ENCODE measurements around the gene ERC2. TPM values are rescaled to one million over a fixed set of nuclear protein-coding genes. Genes with fewer than 3 reads are reported as not detected.

ERC2 gene
- total RNA-seq, 1 donor from 2014 or later = under 0.01 TPM

GRCh38 chr3:56488812-56489600, 20.7 kb upstream of the ERC2 start:
- DNase-seq (ENCODE audit: low read depth) = peak; percentile 10
- H3K36me3 ChIP-seq (ENCODE audit: control insufficient read depth, insufficient read depth, low read length) = no peaks in the 10 kb centered on the region
- no peak overlapping the region for H3K4me3 ChIP-seq (ENCODE audit: low read depth, low read length)
- peaks cover 1% of the 10 kb centered on the region for H3K27me3 ChIP-seq (ENCODE audit: control insufficient read depth, insufficient read depth, low read length)
- FAIRE-seq = no peak
- no peak for TF ChIP-seq CTCF (IDR thresholded peaks at IDR 0.05; ENCODE audit: insufficient read depth, low read length, severe bottlenecking)

GRCh38 chr3:56484525-56485032, 16.3 kb upstream of the ERC2 start:
- Histone ChIP-seq H3K36me3 (ENCODE audit: control insufficient read depth, insufficient read depth, low read length) (no peaks in the 10 kb centered on the region), H3K4me3 (ENCODE audit: low read depth, low read length) (no peak overlapping the region), H3K27me3 (ENCODE audit: control insufficient read depth, insufficient read depth, low read length) (peaks cover 1% of the 10 kb centered on the region)
- FAIRE-seq (no peak), DNase-seq (ENCODE audit: low read depth) (no peak)
- no peak for TF ChIP-seq CTCF (IDR thresholded peaks at IDR 0.05; ENCODE audit: insufficient read depth, low read length, severe bottlenecking)

- Histone ChIP-seq H3K4me3 (ENCODE audit: low read depth, low read length) (no peak overlapping the region), H3K36me3 (ENCODE audit: control insufficient read depth, insufficient read depth, low read length) (no peaks in the 10 kb centered on the region), H3K27me3 (ENCODE audit: control insufficient read depth, insufficient read depth, low read length) (peaks cover 1% of the 10 kb centered on the region)
- FAIRE-seq (no peak), DNase-seq (ENCODE audit: low read depth) (no peak)
- no peak for TF ChIP-seq CTCF (IDR thresholded peaks at IDR 0.05; ENCODE audit: insufficient read depth, low read length, severe bottlenecking)
These were observed 15.9 kb upstream of the ERC2 start for GRCh38 chr3:56484122-56484521.

GRCh38 chr3:56477646-56478045, 9.4 kb upstream of the ERC2 start:
- no peak for DNase-seq (ENCODE audit: low read depth)
- no peaks in the 10 kb centered on the region for H3K27me3 ChIP-seq (ENCODE audit: control insufficient read depth, insufficient read depth, low read length)
- no peak for FAIRE-seq

GRCh38 chr3:56476771-56477170, 8.5 kb upstream of the ERC2 start:
- DNase-seq (ENCODE audit: low read depth) (no peak), FAIRE-seq (no peak)
- no peak for TF ChIP-seq CTCF (IDR thresholded peaks at IDR 0.05; ENCODE audit: insufficient read depth, low read length, severe bottlenecking)
- no peaks in the 10 kb centered on the region for H3K27me3 ChIP-seq (ENCODE audit: control insufficient read depth, insufficient read depth, low read length)
- no peaks in the 10 kb centered on the region for H3K36me3 ChIP-seq (ENCODE audit: control insufficient read depth, insufficient read depth, low read length)
- H3K4me3 ChIP-seq (ENCODE audit: low read depth, low read length) = no peak overlapping the region

More at GRCh38 chr3:56477646-56478045, 9.4 kb upstream of the ERC2 start:
- no peak overlapping the region for H3K4me3 ChIP-seq (ENCODE audit: low read depth, low read length)
- no peak for TF ChIP-seq CTCF (IDR thresholded peaks at IDR 0.05; ENCODE audit: insufficient read depth, low read length, severe bottlenecking)
- H3K36me3 ChIP-seq (ENCODE audit: control insufficient read depth, insufficient read depth, low read length) = no peaks in the 10 kb centered on the region
